Measurements from ENCODE around the gene ABCC9. TPM values are rescaled to one million over a fixed set of nuclear protein-coding genes. Genes with fewer than 3 reads are reported as not detected.

ABCC9 gene
- total and polyA plus RNA-seq, 8 donors = 12.2 to 30.5 (median 18.2) TPM

- no peak for TF ChIP-seq CTCF (IDR thresholded peaks at IDR 0.05)
- peak; percentile 91 for ATAC-seq
- Histone ChIP-seq H3K9me3 (peaks cover 0 to 2% of the 10 kb centered on the region in 2 donors), H3K4me1 (peaks cover 0 to 8% of the 10 kb centered on the region in 2 donors), H3K36me3 (no peaks in the 10 kb centered on the region), H3K4me3 (no peak overlapping the region), H3K27ac (peak overlapping the region in 1 of 2 donors; percentile 41), H3K27me3 (no peaks in the 10 kb centered on the region)
- DNase-seq = peak in 1 of 4 donors; percentile 28
- intact Hi-C loops (cut with DNase I) = no loop called here
Observed at GRCh38 chr12:21888276-21888863, 52.9 kb downstream of the ABCC9 start.

GRCh38 chr12:21884936-21885335 lies 56.3 kb downstream of the ABCC9 start:
- no peak overlapping the region for H3K27ac ChIP-seq
- H3K36me3 ChIP-seq = no peaks in the 10 kb centered on the region
- no peaks in the 10 kb centered on the region for H3K27me3 ChIP-seq
- no peaks in the 10 kb centered on the region for H3K4me1 ChIP-seq
- DNase-seq (no peak), ATAC-seq (peak; percentile 26)
- intact Hi-C loops (cut with DNase I) = no loop called here
- TF ChIP-seq CTCF (IDR thresholded peaks at IDR 0.05) = no peak
- H3K9me3 ChIP-seq = no peaks in the 10 kb centered on the region
- H3K4me3 ChIP-seq = no peak overlapping the region

GRCh38 chr12:21882635-21883034 lies 58.6 kb downstream of the ABCC9 start:
- Histone ChIP-seq H3K27ac (no peak overlapping the region), H3K27me3 (no peaks in the 10 kb centered on the region), H3K9me3 (no peaks in the 10 kb centered on the region), H3K4me3 (no peak overlapping the region), H3K36me3 (no peaks in the 10 kb centered on the region), H3K4me1 (no peaks in the 10 kb centered on the region)
- ATAC-seq = no peak
- TF ChIP-seq CTCF (IDR thresholded peaks at IDR 0.05) = no peak
- no peak for DNase-seq
- intact Hi-C loops (cut with DNase I) = no loop called here

- H3K4me1 ChIP-seq = no peaks in the 10 kb centered on the region
- no peak for TF ChIP-seq CTCF (IDR thresholded peaks at IDR 0.05)
- no peak overlapping the region for H3K27ac ChIP-seq
- intact Hi-C loops (cut with DNase I) = no loop called here
- DNase-seq (peak in 1 of 4 donors; percentile 34), ATAC-seq (peak; percentile 73)
- H3K27me3 ChIP-seq = no peaks in the 10 kb centered on the region
- no peaks in the 10 kb centered on the region for H3K9me3 ChIP-seq
- no peaks in the 10 kb centered on the region for H3K36me3 ChIP-seq
- H3K4me3 ChIP-seq = no peak overlapping the region
Observed at GRCh38 chr12:21881965-21882364, 59.3 kb downstream of the ABCC9 start.

- H3K4me1 ChIP-seq = no peaks in the 10 kb centered on the region
- ATAC-seq (peak; percentile 56), DNase-seq (no peak)
- H3K27ac ChIP-seq = no peak overlapping the region
- H3K27me3 ChIP-seq = no peaks in the 10 kb centered on the region
- no peak for TF ChIP-seq CTCF (IDR thresholded peaks at IDR 0.05)
- H3K9me3 ChIP-seq = no peaks in the 10 kb centered on the region
- H3K36me3 ChIP-seq = no peaks in the 10 kb centered on the region
- intact Hi-C loops (cut with DNase I) = no loop called here
- no peak overlapping the region for H3K4me3 ChIP-seq
Observed at GRCh38 chr12:21879312-21879711, 61.9 kb downstream of the ABCC9 start.
